Activated CD4-positive, alpha-beta T cell treated with anti-CD3 and anti-CD28 coated beads, Interleukin-10, Interleukin-2, amounts not matched to agents 100 ng/mL and 50 ng/mL, durations not matched to agents 16 hours and 8 hours (primary cell): ENCODE data around the gene SLC4A8.

Source experiments
- DNase-seq: peaks from one replicate; pipeline ENCODE4 v3.0.0-alpha.2; 2020

The SLC4A8 gene

GRCh38 chr12:51395283-51396230 is 29.1 kb upstream of the SLC4A8 start:
- DNase-seq, result peak; percentile 73

GRCh38 chr12:51397670-51398069 is 27.0 kb upstream of the SLC4A8 start:
- no peak for DNase-seq

GRCh38 chr12:51399891-51400290 is 24.7 kb upstream of the SLC4A8 start:
- DNase-seq, result no peak

DNA sequence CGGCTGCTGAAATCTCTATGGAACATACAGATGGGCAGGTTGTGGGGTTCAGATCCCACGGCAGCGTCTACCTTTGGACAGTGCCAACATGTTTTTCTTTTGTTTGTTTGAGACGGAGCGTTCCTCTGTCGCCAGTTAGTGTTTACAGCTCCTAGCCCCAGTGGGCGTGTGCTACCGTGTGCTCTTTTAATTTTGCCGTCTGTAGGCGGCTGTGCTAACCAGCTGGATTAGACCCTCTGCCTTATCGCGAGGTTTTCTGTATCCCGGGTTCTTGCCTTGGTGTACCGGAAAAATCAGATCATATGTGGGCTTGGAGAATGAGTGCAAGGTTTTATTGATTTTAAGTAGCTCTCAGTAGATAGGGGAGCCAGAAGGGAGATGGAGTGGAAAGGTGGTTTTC is 23.6 kb upstream of the SLC4A8 start:
- DNase-seq, result no peak

DNA sequence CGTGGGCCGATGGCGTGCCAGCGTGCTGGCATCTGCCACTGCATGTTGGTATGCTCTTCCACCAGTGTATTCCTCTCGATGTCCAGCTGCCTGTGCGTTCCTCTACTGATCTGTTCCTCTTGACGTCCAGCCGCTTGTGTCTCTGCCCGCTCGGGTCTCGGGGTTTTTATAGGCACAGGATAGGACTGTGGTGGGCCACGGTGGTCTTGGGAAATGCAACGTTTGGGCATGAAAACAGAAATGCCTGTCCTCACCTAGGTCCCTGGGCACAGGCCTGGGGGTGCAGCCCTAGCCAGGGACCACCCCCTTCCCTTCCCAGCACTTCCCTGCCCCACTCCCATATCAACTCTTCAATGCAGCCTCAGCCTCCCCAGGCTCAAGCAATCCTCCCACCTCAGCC is 23.1 kb upstream of the SLC4A8 start:
- DNase-seq, result no peak

DNA sequence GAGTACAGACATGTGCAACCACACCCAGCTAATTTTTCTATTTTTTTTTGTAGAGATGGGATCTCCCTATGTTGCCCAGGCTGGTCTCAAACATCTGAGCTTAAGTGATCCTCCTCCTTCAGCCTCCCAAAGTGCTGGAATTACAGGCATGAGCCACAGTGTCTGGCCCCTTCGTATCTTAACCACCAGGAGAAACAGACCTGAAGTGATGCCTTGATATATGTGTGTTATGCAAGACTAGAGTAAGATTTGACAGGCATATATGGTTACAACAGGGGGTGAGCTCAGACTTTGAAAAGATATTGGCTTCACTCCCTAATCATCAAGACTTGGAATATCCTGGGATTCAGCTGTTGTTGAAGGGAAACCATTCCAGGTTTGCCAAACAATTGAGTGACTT is 22.7 kb upstream of the SLC4A8 start:
- no peak for DNase-seq

DNA sequence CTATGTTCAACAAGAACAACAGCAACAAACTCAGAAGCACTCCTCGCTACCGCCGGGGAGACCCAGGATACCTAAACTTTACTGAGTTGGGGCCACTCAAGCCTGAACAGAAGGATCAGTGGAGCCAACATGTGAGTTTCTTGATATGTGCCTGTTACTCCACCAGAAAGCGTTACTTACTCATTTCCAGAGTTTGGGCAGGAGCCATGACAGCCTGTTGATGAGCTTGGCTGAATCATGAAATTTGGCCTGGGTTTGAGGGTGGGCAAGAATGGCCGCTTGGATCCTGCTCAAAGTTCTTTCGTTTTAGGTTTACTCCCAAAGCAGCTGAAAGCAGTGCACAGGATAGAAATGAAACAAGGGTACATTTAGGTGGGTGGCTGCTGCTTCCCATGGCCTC is 21.5 kb upstream of the SLC4A8 start:
- DNase-seq, result peak; percentile 25

DNA sequence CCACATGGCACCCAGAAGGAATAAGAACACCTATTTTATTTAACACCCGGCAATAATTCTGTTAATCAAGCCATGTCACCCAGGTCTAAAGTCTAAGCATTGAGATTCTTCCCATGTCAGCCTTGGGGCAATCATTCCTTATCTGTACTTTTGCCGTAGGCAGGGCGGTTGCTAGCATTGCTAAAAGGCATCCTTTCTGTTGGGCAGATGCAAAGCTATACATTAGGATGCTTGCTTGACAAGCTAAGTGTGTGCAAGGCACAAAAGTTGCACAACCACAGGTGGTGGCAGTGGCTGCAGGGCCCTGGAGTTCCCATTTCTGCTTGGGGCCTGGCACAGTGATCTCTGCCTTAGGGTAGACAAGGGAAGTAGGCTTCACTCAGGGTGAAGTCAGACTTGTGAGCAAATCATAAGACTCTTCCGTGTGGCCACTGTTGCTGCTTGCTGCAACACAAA is 20.9 kb upstream of the SLC4A8 start:
- DNase-seq, result no peak

DNA sequence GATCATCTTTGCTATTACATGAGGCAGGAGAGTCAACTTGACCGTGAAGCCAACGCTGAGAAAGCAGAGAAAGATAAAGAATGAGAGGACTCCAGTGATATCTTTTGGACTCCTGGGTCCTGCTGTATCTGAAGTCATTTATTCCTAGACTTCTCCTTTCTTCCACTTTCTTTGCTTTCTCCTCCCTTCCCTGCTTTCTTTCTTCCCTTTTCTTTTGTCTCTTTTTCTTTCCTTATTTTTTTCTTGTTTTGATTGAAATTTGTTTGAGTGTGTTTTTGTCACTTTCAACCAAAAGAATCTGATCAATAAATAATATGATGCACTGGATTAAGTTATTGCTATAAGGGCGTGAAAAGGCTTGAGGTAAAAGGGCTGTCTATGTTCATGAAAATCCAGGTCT is 20.0 kb upstream of the SLC4A8 start:
- no peak for DNase-seq

- no peak for DNase-seq
Measured at GRCh38 chr12:51405801-51406207, 18.8 kb upstream of the SLC4A8 start.

DNA sequence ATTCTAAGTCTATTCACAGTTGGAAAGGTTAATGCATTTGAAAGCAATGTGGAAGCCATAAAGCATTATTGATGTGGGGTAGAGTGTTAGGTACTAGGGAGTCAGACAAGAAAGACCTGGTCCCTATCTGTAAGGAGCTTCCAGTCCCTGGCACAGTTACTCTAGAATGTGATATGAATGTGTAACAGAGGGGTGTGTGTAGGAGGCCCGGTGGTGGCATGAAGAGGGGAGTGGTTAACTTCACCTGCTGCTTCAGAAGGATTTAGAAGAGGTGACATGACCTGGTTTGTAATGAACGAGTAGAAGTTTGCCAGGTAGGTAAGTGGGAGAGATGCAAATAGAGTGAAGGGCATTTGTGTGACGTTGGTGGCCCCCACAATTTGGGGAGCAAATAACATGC is 18.3 kb upstream of the SLC4A8 start:
- no peak for DNase-seq

GRCh38 chr12:51406859-51407258 is 17.8 kb upstream of the SLC4A8 start:
- DNase-seq, result no peak

DNA sequence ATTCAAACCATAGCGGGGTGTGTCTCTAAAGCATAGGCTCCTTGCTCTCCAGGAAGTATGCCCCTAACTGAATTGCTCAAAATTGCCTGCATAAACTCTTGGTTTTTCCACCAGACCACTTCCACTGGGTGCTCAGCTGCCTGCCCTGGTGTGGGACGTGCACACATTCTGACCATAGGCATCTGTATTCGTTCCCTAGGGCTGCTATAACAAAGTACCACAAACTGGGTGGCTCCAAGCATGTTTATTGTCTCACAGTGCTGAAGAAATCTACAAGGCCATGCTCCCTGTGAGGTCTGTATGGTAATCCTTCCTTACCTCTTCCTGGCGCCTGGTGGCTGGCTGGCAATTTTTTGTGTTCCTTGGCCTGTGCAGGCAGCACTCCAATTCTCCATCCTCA is 17.0 kb upstream of the SLC4A8 start:
- no peak for DNase-seq

GRCh38 chr12:51409846-51410245 is 14.8 kb upstream of the SLC4A8 start:
- DNase-seq, result no peak

- no peak for DNase-seq
Measured at GRCh38 chr12:51413149-51413548, 11.5 kb upstream of the SLC4A8 start.

GRCh38 chr12:51413791-51414190 is 10.8 kb upstream of the SLC4A8 start:
- DNase-seq, result no peak

DNA sequence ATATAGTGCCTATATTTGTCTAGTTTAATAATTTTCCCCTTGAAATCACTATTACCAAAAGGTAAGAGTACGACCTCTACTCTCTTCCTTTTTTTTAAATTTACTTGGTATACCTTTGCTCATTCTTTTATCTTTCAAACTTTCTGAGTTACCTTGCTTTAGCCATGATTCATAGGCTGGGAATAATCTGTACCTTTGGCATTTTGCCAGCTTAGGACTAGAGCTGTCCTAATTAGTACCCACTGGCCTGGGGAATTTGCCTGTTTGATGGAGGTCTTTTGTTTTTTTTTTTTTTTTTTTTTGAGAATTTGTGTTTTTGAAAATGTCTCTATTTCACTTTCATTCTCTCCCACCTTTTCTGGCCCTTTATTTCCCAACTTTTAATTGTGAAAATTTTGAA is 8.7 kb upstream of the SLC4A8 start:
- no peak for DNase-seq

- DNase-seq, result no peak
Measured at GRCh38 chr12:51417826-51418225, 6.8 kb upstream of the SLC4A8 start.

DNA sequence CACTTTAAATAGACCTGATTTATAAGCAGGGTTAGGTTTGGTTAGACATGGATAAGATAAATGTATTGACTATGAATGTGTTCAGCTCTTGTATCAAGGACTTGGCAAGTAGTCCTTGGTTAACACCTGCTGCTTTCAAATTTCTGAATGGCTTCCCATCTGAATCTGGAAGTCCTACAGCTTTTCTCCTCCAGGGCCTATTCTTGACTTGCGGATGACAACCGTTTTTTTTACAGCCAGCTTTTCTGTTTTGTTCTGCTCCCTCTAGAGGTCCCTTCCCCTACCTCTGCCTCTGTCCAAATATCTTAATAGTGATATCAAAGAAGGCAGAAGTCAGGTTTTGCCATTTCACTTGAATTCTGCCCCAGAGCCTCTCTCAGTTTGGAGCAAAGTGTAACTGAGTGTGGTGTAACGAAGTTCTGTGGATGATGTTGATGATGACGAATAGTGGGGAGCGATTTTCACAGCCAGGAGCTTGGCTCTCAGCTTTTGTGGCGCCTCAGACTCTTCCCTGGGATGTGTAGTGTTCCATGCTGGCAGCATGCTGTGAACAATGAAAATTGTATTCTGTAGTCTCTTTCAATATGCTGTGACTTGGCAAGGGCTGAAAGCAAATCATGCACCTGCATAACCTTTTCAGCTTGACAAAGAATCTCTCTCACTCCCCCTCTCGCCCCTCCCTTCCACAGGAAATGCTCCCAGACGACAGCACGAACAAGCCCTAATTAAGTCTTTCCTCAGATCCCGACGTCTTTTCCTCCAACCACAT is 5.0 kb upstream of the SLC4A8 start:
- no peak for DNase-seq

- peak; percentile 72 for DNase-seq
Measured at GRCh38 chr12:51421266-51421884, 3.3 kb upstream of the SLC4A8 start.

- DNase-seq, result no peak
Measured at GRCh38 chr12:51424094-51424661, 453 bp upstream of the SLC4A8 start.

GRCh38 chr12:51428256-51428655 is 3.6 kb downstream of the SLC4A8 start:
- no peak for DNase-seq

- no peak for DNase-seq
Measured at GRCh38 chr12:51429700-51430099, 5.1 kb downstream of the SLC4A8 start.
